A549 treated with AZD2906 at 1 μM for 4 hours (cell line): ENCODE results near the gene SMIM10L1. TPM values are rescaled to one million over a fixed set of nuclear protein-coding genes. Genes with fewer than 3 reads are reported as not detected.

Source experiments
- total RNA-seq: library from RNA; stranded (reverse); fragments of 200-300 nt; extraction: Qiagen RNA extraction; gene quantifications from 5 replicates; pipeline ENCODE4 v1.2.3, GENCODE V29; 2022

Gene SMIM10L1
- total RNA-seq = 8.0 to 8.5 TPM (median 8.2 TPM) in 5 replicates

GRCh38 chr12:11171145-11171968, at the start of gene SMIM10L1:
SMIM10L1 (plus strand) TSS chr12:11171194; CDS start chr12:11171357, 163 bp downstream.

GRCh38 chr12:11134305-11134704, 36.7 kb upstream of the SMIM10L1 start, which contains the start of gene TAS2R30:
TAS2R30 (minus strand) TSS chr12:11134644; CDS start chr12:11134244, 400 bp downstream.

GRCh38 chr12:11186837-11187236, 15.8 kb downstream of the SMIM10L1 start, which contains the start of gene TAS2R42:
TAS2R42 (minus strand) TSS chr12:11186937; CDS start chr12:11186937, 0 bp downstream.

Other genes starting within 250 kb of the SMIM10L1 start
- gene PRH2, start 242.0 kb upstream of the SMIM10L1 start, total RNA-seq = 0.23 to 0.48 TPM (median 0.43 TPM) in 3 of 5 replicates, not detected in the others
- gene TAS2R14, start 231.9 kb upstream of the SMIM10L1 start, total RNA-seq = 0.44 to 0.81 TPM (median 0.78 TPM) in 5 replicates
- not detected in 5 replicates for gene TAS2R50, start 184.3 kb upstream of the SMIM10L1 start, total RNA-seq
- 0.06 TPM in 1 of 5 replicates, not detected in the others for gene TAS2R20, start 172.9 kb upstream of the SMIM10L1 start, total RNA-seq
- gene TAS2R19, start 148.6 kb upstream of the SMIM10L1 start, total RNA-seq = 0.15 TPM in 1 of 5 replicates, not detected in the others
- gene TAS2R31, start 139.8 kb upstream of the SMIM10L1 start, total RNA-seq = 0.16 to 0.28 TPM (median 0.17 TPM) in 5 replicates
- not detected in 5 replicates for gene TAS2R46, start 108.9 kb upstream of the SMIM10L1 start, total RNA-seq
- gene TAS2R43, start 78.9 kb upstream of the SMIM10L1 start, total RNA-seq = not detected in 5 replicates
- 0.03 TPM in 1 of 5 replicates, not detected in the others for gene TAS2R30, start 36.5 kb upstream of the SMIM10L1 start, total RNA-seq
- gene TAS2R42, start 15.7 kb downstream of the SMIM10L1 start, total RNA-seq = not detected in 5 replicates
- not detected in 5 replicates for gene PRB3, start 98.5 kb downstream of the SMIM10L1 start, total RNA-seq
- not detected in 5 replicates for gene PRB4, start 139.2 kb downstream of the SMIM10L1 start, total RNA-seq
- not detected in 5 replicates for gene PRB2, start 224.4 kb downstream of the SMIM10L1 start, total RNA-seq